ENCODE data around the gene HAP1. TPM values are rescaled to one million over a fixed set of nuclear protein-coding genes. Genes with fewer than 3 reads are reported as not detected.

The HAP1 gene, protein sequence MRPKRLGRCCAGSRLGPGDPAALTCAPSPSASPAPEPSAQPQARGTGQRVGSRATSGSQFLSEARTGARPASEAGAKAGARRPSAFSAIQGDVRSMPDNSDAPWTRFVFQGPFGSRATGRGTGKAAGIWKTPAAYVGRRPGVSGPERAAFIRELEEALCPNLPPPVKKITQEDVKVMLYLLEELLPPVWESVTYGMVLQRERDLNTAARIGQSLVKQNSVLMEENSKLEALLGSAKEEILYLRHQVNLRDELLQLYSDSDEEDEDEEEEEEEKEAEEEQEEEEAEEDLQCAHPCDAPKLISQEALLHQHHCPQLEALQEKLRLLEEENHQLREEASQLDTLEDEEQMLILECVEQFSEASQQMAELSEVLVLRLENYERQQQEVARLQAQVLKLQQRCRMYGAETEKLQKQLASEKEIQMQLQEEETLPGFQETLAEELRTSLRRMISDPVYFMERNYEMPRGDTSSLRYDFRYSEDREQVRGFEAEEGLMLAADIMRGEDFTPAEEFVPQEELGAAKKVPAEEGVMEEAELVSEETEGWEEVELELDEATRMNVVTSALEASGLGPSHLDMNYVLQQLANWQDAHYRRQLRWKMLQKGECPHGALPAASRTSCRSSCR
- under 1 TPM; 0.16 to 0.32 TPM for total RNA-seq
- polyA plus RNA-seq (ENCODE audit: insufficient read length in 6 of 6) = under 1 TPM; 0.40 to 0.90 (median 0.71) TPM
- long read RNA-seq, donor 1 = 0 reads
- long read RNA-seq, donor 2 = 0 reads
- long read RNA-seq, donor 3 = 0 reads
- long read RNA-seq, donor 4, partial matches to known transcripts = 0 of 1 reads
- long read RNA-seq, donor 4, other reads (novel, unspliced or antisense) = 1 of 1 reads
- long read RNA-seq, donor 5 = 0 reads
- long read RNA-seq, donor 6 = 0 reads
- long read RNA-seq, donor 7 = 0 reads
- long read RNA-seq, donor 8 = 0 reads
- long read RNA-seq, donor 9 = 0 reads
- long read RNA-seq, donor 10 = 0 reads
- long read RNA-seq, donor 11 = 0 reads
- long read RNA-seq, donor 12 = 0 reads

DNA sequence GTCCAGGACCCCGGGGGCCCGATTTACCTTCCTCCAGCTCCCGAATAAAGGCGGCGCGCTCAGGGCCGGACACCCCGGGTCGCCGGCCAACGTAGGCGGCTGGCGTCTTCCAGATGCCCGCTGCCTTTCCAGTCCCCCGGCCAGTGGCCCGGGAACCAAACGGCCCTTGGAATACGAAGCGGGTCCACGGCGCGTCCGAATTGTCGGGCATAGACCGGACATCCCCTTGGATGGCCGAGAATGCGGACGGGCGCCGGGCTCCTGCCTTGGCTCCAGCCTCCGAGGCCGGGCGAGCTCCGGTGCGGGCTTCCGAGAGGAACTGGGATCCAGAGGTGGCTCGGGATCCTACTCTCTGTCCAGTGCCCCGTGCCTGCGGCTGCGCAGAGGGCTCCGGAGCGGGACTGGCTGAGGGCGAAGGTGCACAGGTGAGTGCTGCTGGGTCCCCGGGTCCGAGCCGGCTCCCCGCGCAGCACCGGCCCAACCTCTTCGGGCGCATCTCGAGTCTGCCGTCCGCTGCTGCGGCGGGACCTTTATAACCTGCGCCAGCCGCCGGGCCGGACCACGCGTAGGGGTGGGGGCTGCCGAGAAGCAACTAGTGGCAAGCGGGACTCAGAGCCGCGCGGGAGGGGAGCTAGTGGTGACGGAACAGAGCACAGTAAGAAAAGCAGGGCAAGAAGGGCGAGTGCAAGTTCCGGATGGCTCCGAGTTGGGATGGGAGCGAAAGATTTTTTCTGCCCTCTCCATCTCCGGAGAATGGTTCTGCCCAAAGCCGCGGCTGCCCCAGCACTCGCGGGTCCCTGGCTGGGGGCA, at the start of gene HAP1:
Gene HAP1, minus strand, starts transcription at position 505 of the 810 bp plus-strand sequence. Its CDS starts 9 bp downstream, at position 496.
- Histone ChIP-seq H3K4me3 (peak within 1 kb of the TSS; percentile 21 to 32), H3K9me3 (no peaks in the 10 kb centered on the region), H3K27me3 (peaks cover 43 to 80% of the 10 kb centered on the region in 2 donors), H3K27ac (no peak within 1 kb of the TSS), H3K36me3 (no peaks in the 10 kb centered on the region), H3K4me1 (peaks cover 14 to 15% of the 10 kb centered on the region in 2 donors)
- peak in 1 of 4 donors; percentile 83 for DNase-seq
- TF ChIP-seq, protein P1, sequence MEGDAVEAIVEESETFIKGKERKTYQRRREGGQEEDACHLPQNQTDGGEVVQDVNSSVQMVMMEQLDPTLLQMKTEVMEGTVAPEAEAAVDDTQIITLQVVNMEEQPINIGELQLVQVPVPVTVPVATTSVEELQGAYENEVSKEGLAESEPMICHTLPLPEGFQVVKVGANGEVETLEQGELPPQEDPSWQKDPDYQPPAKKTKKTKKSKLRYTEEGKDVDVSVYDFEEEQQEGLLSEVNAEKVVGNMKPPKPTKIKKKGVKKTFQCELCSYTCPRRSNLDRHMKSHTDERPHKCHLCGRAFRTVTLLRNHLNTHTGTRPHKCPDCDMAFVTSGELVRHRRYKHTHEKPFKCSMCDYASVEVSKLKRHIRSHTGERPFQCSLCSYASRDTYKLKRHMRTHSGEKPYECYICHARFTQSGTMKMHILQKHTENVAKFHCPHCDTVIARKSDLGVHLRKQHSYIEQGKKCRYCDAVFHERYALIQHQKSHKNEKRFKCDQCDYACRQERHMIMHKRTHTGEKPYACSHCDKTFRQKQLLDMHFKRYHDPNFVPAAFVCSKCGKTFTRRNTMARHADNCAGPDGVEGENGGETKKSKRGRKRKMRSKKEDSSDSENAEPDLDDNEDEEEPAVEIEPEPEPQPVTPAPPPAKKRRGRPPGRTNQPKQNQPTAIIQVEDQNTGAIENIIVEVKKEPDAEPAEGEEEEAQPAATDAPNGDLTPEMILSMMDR (IDR thresholded peaks at IDR 0.05) = no peak
- intact Hi-C loops (cut with DNase I) = loop anchor here in 1 of 2 donors (10.0 kb wide), 1 partner anchor 70 kb away; no protein-coding TSS in a partner anchor
- peak; percentile 22 for ATAC-seq

DNA sequence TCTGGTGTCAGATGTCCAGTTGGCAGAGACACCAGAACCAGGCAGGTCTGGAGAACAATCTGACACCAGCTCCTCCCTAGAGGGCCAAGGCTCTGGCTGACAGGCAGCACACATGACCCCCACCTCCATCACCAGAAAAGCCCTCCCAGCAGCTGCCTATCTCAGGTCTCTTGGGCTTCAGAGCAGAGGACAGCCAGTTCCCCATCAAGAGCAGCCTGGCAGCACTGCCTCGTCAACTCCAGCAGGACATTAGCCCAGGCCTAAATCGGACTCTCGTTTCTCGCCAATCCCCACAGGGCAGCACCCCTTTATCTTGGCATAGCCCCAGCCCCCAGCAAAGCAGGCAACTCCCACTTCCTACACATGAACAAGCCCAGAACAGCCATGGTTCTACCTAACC, 47.7 kb upstream of the HAP1 start:
- DNase-seq = no peak
- H3K27ac ChIP-seq = peak overlapping the region; percentile 20 to 48
- H3K36me3 ChIP-seq = no peaks in the 10 kb centered on the region
- H3K4me1 ChIP-seq = peaks cover 30 to 84% of the 10 kb centered on the region in 2 donors
- no peak for ATAC-seq
- H3K9me3 ChIP-seq = no peaks in the 10 kb centered on the region
- peaks cover 0 to 28% of the 10 kb centered on the region in 2 donors for H3K27me3 ChIP-seq
- TF ChIP-seq, protein P1 (IDR thresholded peaks at IDR 0.05) = no peak
- intact Hi-C loops (cut with DNase I) = no loop called here
- no peak overlapping the region for H3K4me3 ChIP-seq

DNA sequence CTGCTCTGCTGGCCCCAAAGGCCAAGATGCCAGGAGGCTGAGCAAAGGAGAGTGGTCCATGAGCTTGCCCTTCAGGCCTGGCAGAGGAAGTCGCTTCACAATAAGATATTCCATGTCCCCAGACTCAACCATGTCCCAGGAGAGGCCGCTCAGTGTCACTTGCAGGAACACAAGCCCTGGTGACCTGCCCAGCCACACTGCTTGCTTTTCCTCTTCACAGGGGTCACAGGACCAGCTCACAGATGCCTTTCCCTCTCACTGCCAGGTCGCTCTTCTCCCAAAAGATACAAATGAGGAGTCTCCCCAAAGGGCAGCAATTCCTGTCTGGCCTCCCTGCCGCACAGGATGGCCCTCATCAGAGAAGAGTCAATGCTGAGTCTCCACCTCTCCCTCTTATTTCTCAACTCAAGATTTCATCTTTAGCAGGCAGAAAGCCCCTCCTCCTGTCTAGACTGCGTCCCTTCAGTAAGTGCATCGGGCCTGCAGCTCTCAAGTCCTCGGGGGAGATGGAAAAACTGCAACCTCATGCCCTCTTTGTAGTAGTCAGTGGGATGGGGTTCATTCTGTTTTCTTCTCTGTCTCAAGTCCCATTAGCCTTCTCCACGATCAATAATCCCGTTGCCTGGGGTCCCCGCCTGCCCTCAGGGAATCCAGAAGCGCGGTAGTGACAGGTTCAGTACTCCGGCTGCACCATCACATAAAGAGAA, 47.1 kb upstream of the HAP1 start:
- H3K4me3 ChIP-seq = no peak overlapping the region
- peaks cover 33 to 87% of the 10 kb centered on the region in 2 donors for H3K4me1 ChIP-seq
- ATAC-seq = no peak
- H3K27ac ChIP-seq = peak overlapping the region; percentile 20 to 48
- no peaks in the 10 kb centered on the region for H3K36me3 ChIP-seq
- H3K9me3 ChIP-seq = no peaks in the 10 kb centered on the region
- DNase-seq = no peak
- TF ChIP-seq, protein P1 (IDR thresholded peaks at IDR 0.05) = no peak
- H3K27me3 ChIP-seq = peaks cover 0 to 25% of the 10 kb centered on the region in 2 donors
- intact Hi-C loops (cut with DNase I) = no loop called here

DNA sequence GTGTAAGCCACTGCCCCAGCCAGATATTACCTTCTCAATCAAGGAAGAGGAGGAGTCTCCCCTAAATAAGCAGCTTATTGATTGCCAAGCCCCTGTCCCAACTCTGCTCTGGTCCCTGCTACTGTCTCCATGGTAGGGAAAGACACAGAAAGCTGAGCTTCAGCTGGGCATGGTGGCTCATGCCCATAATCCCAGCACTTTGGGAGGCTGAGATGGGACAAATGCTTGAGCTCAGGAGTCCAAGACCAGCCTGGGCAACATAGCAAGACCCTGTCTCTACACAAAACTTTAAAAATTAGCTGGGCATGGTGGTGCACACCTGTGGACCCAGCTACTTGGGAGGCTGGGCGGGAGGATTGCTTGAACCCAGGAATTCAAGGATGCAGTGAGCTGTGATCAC, 45.5 kb upstream of the HAP1 start:
- Histone ChIP-seq H3K27me3 (peaks cover 0 to 9% of the 10 kb centered on the region in 2 donors), H3K36me3 (no peaks in the 10 kb centered on the region), H3K4me3 (no peak overlapping the region), H3K27ac (no peak overlapping the region), H3K4me1 (peaks cover 40 to 90% of the 10 kb centered on the region in 2 donors), H3K9me3 (no peaks in the 10 kb centered on the region)
- DNase-seq (no peak), ATAC-seq (no peak)
- TF ChIP-seq, protein P1 (IDR thresholded peaks at IDR 0.05) = no peak
- intact Hi-C loops (cut with DNase I) = no loop called here
